GM18861 (cell line): ENCODE results near the gene EIF3I.

Experiments
- ATAC-seq: cut with Tn5 transposase; IDR thresholded peaks from one replicate; pipeline ENCODE4 v1.9.1; 2021; ENCODE audit not compliant: unreplicated experiment

Gene EIF3I

GRCh38 chr1:32221980-32222755 is at the start of gene EIF3I, which contains the start of gene TMEM234:
Gene EIF3I, plus strand, starts transcription at chr1:32222407. Its CDS starts 35 bp downstream, at chr1:32222442.
Gene TMEM234, minus strand, starts transcription at chr1:32222353. Its CDS starts 31 bp downstream, at chr1:32222322.
- ATAC-seq, result peak; percentile 87

DNA sequence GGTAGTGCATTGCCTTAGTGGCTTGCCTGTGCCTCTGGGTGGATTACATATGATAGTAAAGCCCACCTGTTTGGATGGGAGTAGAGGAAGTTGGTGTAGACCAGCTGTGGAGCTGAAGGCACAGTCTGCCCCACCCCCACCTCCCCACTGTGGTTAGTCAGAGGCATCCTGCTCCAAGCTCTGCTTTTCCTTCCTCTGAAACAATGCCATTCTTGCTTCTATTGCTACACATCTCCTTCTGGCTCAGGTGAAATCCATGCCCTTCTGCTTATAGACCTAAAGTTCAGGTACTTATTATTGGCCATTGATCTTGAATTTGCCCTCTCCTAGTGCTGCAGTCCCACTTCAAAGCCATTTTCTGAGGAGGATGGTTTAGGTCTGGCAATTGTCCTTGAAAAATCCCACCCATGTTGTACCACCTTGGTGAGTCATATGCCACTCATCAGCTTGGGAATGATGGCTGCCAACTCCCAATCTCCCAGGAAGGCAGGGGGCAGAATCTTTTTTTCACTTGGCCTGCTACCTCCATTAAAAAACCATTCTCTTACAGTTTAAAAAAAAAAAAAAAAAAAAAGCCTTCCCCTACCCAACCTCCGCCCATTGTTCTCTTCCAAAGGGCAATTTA is 49.5 kb upstream of the EIF3I start:
- no peak for ATAC-seq

GRCh38 chr1:32178380-32179192 is 43.6 kb upstream of the EIF3I start:
- no peak for ATAC-seq

- ATAC-seq, result no peak
Observed at GRCh38 chr1:32179193-32179442, 43.1 kb upstream of the EIF3I start.

GRCh38 chr1:32179443-32180185 is 42.6 kb upstream of the EIF3I start, which contains the start of gene TXLNA:
Gene TXLNA, plus strand, starts transcription at chr1:32179675. Its CDS starts 671 bp downstream, at chr1:32180346.
- ATAC-seq, result peak; percentile 63

DNA sequence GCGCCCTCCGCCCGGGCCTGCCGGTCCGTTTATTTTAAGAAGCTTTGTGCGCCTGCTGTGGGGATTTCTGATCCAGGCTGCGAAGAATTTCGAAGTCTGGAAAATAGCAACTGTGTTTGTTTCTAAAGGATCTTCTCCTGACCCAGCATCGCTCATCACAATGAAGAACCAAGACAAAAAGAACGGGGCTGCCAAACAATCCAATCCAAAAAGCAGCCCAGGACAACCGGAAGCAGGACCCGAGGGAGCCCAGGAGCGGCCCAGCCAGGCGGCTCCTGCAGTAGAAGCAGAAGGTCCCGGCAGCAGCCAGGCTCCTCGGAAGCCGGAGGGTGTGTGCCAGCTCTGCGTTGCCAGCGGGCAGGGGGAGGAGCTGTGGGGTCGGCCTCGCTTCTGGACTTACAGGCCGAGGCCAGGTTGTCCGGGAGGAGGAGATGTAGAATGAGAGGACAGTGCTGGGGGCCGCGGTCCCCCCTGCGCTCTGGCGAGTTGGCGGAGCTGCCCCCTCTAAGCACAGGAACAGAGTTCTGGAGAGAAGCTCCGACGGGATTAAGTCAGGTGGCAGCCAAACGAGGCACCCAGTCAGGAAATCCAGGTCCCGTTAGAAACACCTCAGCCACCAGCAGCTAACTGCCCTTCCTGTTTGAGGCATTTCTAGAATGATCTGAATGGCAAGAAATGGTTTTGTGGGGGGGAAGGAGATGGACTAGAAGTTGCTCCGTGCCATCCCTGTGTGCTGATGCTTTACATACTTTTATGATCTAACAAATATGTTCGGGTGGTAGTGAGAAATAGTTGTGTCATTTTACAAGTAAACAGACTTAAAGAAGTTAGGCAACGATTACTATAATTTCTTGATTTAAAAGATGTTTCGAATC is 41.8 kb upstream of the EIF3I start:
- no peak for ATAC-seq

- no peak for ATAC-seq
Observed at GRCh38 chr1:32181065-32181464, 41.1 kb upstream of the EIF3I start.

- no peak for ATAC-seq
Observed at GRCh38 chr1:32181563-32181962, 40.6 kb upstream of the EIF3I start.

GRCh38 chr1:32182060-32182459 is 40.1 kb upstream of the EIF3I start:
- ATAC-seq, result no peak

DNA sequence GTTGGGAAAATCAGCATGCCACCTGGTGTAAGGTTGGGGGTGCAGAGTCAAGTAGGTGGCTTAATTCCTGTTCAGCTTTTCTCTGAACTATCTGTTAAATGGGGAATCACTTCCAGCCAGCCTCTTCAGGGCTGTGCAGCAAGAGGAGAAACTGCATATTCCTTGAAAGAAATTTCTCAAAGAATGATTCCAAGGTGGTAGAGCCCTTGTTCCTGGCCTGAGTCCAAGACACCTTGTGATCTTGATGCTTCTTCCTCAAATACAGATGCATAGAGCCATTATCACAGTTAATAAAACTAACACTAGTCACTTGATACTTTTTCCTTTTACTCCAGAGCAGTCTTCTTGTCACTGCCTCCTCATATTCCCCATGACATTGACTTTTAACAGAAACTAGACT is 37.6 kb upstream of the EIF3I start:
- no peak for ATAC-seq

DNA sequence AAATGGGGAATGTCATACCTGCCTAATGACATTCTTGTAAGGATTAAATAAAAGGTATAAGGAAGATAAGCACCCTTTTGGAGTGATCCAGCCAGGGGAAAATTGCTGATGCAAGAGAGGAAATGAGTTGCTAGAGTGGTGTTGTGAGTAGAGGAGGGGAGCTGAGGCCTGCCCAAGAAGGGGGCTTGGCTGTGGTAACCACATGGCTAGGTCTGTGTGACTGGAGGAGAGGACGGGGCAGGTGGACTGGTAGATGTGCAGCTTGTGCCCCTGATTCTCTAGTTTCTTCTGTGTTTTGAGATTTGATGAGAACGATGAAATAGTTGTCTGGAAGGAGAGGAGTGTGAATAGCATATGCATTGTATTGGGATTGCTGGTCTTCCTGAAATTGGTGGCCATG is 36.1 kb upstream of the EIF3I start:
- ATAC-seq, result no peak

- ATAC-seq, result no peak
Observed at GRCh38 chr1:32186491-32186890, 35.7 kb upstream of the EIF3I start.

DNA sequence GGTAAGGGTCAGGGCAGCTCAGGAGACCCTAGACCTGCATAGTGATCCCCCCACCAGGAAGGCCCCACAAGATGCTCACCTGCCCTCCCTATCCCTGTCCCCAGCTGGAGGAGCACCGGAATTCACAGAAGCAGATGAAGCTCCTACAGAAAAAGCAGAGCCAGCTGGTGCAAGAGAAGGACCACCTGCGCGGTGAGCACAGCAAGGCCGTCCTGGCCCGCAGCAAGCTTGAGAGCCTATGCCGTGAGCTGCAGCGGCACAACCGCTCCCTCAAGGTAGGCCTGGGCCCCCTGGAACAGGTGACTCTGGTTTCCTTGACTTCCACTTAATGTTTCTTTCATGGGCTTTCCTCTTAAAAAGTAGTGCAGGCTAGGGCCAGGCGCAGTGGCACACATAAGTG is 34.4 kb upstream of the EIF3I start:
- no peak for ATAC-seq

- ATAC-seq, result no peak
Observed at GRCh38 chr1:32192220-32192948, 29.8 kb upstream of the EIF3I start.

GRCh38 chr1:32194984-32195383 is 27.2 kb upstream of the EIF3I start:
- no peak for ATAC-seq

DNA sequence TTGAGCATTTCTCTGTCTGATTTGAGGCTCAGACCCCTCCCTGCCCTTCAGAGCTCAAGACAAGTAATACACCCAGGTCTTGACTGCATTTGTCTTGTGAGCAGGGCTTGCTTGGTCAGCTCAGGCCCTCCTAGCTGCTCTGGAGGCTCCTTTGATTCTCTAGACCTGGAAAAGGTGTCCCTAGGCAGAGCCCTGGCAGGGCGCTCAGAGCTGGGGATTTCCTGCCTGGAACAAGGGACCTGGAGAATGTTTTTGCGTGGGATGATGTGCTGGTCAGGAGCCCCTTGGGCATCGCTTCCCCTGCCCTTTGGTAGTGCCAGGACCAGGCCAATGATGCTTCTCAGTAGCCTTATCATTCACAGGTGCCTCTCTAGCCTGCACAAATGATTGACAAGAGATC is 26.7 kb upstream of the EIF3I start:
- no peak for ATAC-seq

DNA sequence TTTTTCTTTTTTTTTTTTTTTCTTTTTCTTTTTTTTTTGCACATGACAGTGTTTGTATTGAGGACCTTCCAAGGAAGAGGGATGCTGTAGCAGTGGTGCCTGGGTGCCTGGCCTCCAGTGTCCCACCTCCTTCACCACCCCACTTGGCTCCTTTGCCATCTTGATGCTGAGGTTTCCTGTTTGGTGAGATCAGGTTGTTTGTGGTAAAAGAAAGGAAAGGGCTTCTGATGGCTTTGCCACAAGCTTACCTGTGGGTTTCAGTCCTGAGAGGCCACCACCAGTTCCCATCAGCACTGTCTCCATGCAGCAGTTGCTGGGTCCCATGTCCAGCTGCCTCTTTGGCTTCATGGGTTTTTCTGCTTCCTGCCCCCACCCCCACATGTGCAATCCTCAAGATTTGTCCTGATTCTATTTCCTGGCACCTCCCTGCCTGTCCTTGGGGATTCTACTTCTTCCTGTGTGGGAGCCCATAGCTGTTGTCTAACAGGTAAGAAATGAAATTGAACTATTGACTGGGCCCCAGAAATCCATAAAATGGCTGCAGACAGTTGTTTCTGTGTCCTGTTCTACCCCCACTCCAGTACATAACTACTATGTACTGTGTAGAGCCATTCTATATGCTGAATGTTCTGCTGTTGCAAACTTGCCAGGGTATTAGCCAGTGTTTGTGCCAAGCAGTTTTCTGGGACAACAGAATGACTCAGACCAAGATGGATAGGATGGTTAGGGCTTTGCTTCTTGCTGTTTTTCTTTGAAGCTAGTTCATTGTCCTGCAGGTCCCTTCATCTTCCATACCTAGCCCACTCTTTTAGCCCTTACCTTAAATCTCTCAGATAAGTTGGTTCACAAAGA is 26.0 kb upstream of the EIF3I start:
- ATAC-seq, result no peak

DNA sequence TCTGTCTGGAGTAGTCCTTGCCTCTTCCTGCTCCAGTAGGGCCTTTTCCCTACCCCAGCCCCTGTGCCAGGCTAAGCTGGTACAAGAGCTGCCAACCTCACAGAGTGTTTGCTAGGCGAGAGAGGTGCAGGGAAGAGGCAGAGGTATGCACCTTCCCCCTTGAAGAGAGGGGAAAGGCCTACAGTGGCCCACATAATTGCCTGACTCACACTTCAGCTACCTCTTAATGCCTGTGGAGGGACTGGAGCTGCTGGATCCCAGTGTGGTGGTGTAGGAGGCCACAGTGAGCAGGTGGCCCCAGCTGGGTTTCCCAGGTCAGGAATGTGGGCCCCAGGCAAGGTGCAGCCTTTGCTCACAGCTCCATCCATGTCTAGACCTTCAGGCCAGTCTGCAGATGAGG is 25.1 kb upstream of the EIF3I start:
- no peak for ATAC-seq

DNA sequence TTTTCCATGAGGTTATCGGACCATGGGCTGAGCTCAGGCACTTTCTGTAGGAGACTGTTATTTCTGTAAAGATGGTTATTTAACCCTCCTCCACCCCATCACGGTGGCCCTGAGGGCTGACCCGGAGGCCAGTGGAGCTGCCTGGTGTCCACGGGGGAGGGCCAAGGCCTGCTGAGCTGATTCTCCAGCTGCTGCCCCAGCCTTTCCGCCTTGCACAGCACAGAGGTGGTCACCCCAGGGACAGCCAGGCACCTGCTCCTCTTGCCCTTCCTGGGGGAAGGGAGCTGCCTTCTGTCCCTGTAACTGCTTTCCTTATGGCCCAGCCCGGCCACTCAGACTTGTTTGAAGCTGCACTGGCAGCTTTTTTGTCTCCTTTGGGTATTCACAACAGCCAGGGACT is 24.4 kb upstream of the EIF3I start:
- no peak for ATAC-seq
